ENCODE measurements around the gene NRP1. TPM values are rescaled to one million over a fixed set of nuclear protein-coding genes. Genes with fewer than 3 reads are reported as not detected.
A peak's percentile ranks its signal among the peaks of the same experiment; 100 is the strongest.

Gene NRP1
- total RNA-seq, 1 donor from 2014 or later = 486 TPM

DNA sequence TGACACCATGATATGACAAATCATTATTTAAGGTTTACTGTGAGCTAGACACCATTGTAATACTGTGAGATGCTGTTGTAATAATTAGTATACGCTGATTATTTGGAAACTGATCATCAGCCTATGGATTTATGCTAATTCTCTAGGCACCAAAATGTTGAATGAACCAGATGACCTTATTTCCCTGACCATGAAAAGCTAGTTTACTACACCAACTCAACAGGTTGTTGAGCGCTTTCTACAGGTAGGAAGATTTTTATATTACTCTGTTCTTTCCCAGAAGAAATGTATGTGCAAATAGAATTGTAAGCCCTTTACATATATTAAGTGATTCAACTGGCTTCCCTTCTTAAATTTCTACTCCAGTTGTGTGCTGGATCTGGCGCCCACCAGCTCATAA lies 6.2 kb downstream of the NRP1 start:
- no peaks in the 10 kb centered on the region for H3K9me3 Mint-ChIP-seq (ENCODE audit: unreplicated experiment)
- no peak for DNase-seq (ENCODE audit: low spot score)
- peak overlapping the region; percentile 99 for H3K4me3 Mint-ChIP-seq (ENCODE audit: unreplicated experiment)
- H3K27ac Mint-ChIP-seq (ENCODE audit: unreplicated experiment) = no peak overlapping the region
- H3K27me3 Mint-ChIP-seq (ENCODE audit: unreplicated experiment) = no peaks in the 10 kb centered on the region
- TF ChIP-seq, protein P1, sequence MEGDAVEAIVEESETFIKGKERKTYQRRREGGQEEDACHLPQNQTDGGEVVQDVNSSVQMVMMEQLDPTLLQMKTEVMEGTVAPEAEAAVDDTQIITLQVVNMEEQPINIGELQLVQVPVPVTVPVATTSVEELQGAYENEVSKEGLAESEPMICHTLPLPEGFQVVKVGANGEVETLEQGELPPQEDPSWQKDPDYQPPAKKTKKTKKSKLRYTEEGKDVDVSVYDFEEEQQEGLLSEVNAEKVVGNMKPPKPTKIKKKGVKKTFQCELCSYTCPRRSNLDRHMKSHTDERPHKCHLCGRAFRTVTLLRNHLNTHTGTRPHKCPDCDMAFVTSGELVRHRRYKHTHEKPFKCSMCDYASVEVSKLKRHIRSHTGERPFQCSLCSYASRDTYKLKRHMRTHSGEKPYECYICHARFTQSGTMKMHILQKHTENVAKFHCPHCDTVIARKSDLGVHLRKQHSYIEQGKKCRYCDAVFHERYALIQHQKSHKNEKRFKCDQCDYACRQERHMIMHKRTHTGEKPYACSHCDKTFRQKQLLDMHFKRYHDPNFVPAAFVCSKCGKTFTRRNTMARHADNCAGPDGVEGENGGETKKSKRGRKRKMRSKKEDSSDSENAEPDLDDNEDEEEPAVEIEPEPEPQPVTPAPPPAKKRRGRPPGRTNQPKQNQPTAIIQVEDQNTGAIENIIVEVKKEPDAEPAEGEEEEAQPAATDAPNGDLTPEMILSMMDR (IDR thresholded peaks at IDR 0.05; ENCODE audit: unreplicated experiment) = no peak
- H3K36me3 Mint-ChIP-seq (ENCODE audit: low read depth, unreplicated experiment) = peaks cover 75% of the 10 kb centered on the region
- peaks cover 40% of the 10 kb centered on the region for H3K4me1 Mint-ChIP-seq (ENCODE audit: unreplicated experiment)

DNA sequence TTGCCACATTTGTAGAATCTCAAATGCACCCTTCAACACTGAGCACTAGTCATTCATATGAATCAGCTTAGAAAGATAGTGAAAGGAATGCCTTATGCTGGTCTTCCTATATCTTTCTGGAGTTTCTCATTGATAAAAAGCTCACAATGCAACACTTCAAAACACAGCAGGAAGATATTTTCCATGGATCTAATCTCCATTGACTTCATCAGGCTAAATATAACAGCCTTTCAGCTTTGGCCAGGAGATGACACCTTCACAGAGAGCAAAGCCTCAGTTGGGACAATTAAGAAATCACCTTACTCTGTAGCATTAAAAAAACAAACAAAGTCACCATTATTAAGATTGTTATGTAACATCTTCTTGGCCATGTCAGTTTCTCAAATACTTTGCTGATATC lies 6.7 kb downstream of the NRP1 start:
- Mint-ChIP-seq H3K4me3 (ENCODE audit: unreplicated experiment) (peak overlapping the region; percentile 99), H3K4me1 (ENCODE audit: unreplicated experiment) (peaks cover 40% of the 10 kb centered on the region), H3K36me3 (ENCODE audit: low read depth, unreplicated experiment) (peaks cover 73% of the 10 kb centered on the region), H3K27ac (ENCODE audit: unreplicated experiment) (no peak overlapping the region), H3K27me3 (ENCODE audit: unreplicated experiment) (no peaks in the 10 kb centered on the region), H3K9me3 (ENCODE audit: unreplicated experiment) (no peaks in the 10 kb centered on the region)
- DNase-seq (ENCODE audit: low spot score) = no peak
- TF ChIP-seq, protein P1 (IDR thresholded peaks at IDR 0.05; ENCODE audit: unreplicated experiment) = no peak

DNA sequence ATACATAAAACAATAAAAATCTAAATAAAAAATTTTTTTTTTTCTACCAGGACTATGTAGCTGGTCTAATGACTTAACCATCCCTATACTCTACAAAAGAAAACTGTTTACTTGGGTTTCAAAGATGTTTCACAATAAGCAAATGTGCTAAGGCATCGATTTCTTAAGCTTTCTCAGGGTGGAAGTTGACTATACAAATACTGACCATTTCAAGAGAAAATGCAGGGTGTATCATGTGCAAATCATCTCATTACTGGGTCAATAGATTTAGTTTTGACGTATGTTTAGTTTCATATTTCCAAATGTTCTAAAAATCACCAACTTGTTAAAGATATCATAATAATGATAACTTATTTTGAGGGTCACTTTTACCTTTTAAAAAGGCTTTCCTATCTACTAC lies 7.5 kb downstream of the NRP1 start:
- TF ChIP-seq, protein P1 (IDR thresholded peaks at IDR 0.05; ENCODE audit: unreplicated experiment) = no peak
- Mint-ChIP-seq H3K9me3 (ENCODE audit: unreplicated experiment) (no peaks in the 10 kb centered on the region), H3K4me3 (ENCODE audit: unreplicated experiment) (peak overlapping the region; percentile 47), H3K36me3 (ENCODE audit: low read depth, unreplicated experiment) (peaks cover 74% of the 10 kb centered on the region), H3K27me3 (ENCODE audit: unreplicated experiment) (no peaks in the 10 kb centered on the region), H3K4me1 (ENCODE audit: unreplicated experiment) (peaks cover 37% of the 10 kb centered on the region), H3K27ac (ENCODE audit: unreplicated experiment) (no peak overlapping the region)
- no peak for DNase-seq (ENCODE audit: low spot score)

DNA sequence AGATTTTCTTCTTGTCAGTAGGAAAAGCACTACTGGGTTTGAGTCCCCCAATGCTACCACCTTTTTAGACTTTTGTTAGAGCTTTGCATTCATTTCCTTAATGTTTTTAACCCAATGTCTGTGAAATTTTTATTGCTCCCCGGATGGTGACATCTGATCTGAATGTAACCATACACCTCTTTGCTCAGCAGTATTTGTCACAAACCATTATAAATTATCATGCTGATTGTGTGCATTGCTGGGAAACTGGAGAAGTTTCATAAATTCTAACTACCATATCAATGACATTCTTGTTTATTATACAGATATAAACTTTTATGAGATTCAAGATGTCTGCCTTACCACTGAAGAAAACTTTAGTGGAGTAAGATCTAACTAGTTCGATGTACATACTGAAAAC lies 8.5 kb downstream of the NRP1 start:
- Mint-ChIP-seq H3K4me3 (ENCODE audit: unreplicated experiment) (no peak overlapping the region), H3K27ac (ENCODE audit: unreplicated experiment) (no peak overlapping the region), H3K27me3 (ENCODE audit: unreplicated experiment) (no peaks in the 10 kb centered on the region), H3K36me3 (ENCODE audit: low read depth, unreplicated experiment) (peaks cover 71% of the 10 kb centered on the region), H3K4me1 (ENCODE audit: unreplicated experiment) (peaks cover 38% of the 10 kb centered on the region), H3K9me3 (ENCODE audit: unreplicated experiment) (no peaks in the 10 kb centered on the region)
- no peak for DNase-seq (ENCODE audit: low spot score)
- TF ChIP-seq, protein P1 (IDR thresholded peaks at IDR 0.05; ENCODE audit: unreplicated experiment) = no peak

DNA sequence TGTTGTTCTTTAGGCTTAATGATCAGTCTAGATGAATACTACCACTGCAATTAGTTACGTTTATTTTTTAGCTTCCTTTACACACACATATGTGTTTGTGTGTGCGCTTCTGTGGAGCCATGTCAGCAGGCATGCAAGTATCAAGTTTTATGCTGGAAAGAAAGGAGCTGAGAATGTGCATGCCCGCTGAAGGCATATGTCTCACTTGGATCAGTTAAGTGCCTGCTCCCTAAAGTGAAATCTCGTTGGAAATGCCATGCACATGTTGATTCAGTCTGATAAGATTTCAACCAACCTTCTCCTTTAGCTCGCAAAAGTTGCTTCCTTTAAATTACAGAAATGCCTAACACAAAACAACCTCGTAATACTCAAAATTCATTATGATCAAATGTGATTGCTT lies 10.7 kb downstream of the NRP1 start:
- Mint-ChIP-seq H3K36me3 (ENCODE audit: low read depth, unreplicated experiment) (peaks cover 56% of the 10 kb centered on the region), H3K27me3 (ENCODE audit: unreplicated experiment) (peaks cover 1% of the 10 kb centered on the region), H3K4me3 (ENCODE audit: unreplicated experiment) (no peak overlapping the region), H3K4me1 (ENCODE audit: unreplicated experiment) (peaks cover 26% of the 10 kb centered on the region), H3K9me3 (ENCODE audit: unreplicated experiment) (no peaks in the 10 kb centered on the region), H3K27ac (ENCODE audit: unreplicated experiment) (no peak overlapping the region)
- TF ChIP-seq, protein P1 (IDR thresholded peaks at IDR 0.05; ENCODE audit: unreplicated experiment) = no peak
- no peak for DNase-seq (ENCODE audit: low spot score)
